ENCODE data around the gene SRBD1. TPM values are rescaled to one million over a fixed set of nuclear protein-coding genes. Genes with fewer than 3 reads are reported as not detected.

Gene SRBD1
- total RNA-seq, 1 experiment from 2014 or later: 19.8 TPM

GRCh38 chr2:45477546-45477945, 133.5 kb downstream of the SRBD1 start:
- no peak overlapping the region for H2AFZ ChIP-seq (ENCODE audit: low read length)
- H3K27me3 ChIP-seq (ENCODE audit: low read length): no peaks in the 10 kb centered on the region
- 0 out of 2 replicates have a peak, but pooled peaks cover 2% of the 10 kb centered on the region for H3K36me3 ChIP-seq (ENCODE audit: low read depth, low read length)
- H3K27ac ChIP-seq (ENCODE audit: low read length): no peak overlapping the region
- intact Hi-C loops (cut with micrococcal nuclease): no loop called here
- H3K9me2 ChIP-seq (replicated peaks; ENCODE audit: low read length): no peaks in the 10 kb centered on the region
- ChIA-PET POLR2A (ENCODE audit: unreplicated experiment) (no interaction called here), CTCF (interaction anchor here (0.6 kb wide), 1 partner anchor 37 kb away, joined by 3 read pairs; no protein-coding TSS in a partner anchor)
- H3K9ac ChIP-seq (ENCODE audit: low read length): no peak overlapping the region
- BruUV-seq (replicated peaks): no TSS peak
- no peaks in the 10 kb centered on the region for H4K20me1 ChIP-seq (ENCODE audit: low read length)
- H3K4me2 ChIP-seq (ENCODE audit: low read length): no peak overlapping the region
- ATAC-seq: no peak
- H3K9me3 ChIP-seq (ENCODE audit: low read length): no peaks in the 10 kb centered on the region
- H3F3A ChIP-seq (ENCODE audit: low read length, unreplicated experiment): no peaks in the 10 kb centered on the region
- DNase-seq: no peak
- no peaks in the 10 kb centered on the region for H3K4me1 ChIP-seq (ENCODE audit: insufficient read depth, low read length)
- H3K79me2 ChIP-seq (ENCODE audit: low read length): no peaks in the 10 kb centered on the region
- no peak overlapping the region for H3K4me3 ChIP-seq (ENCODE audit: low read length)
- no peak for TF ChIP-seq EZH2 (IDR thresholded peaks at IDR 0.05; ENCODE audit: low read length, unreplicated experiment)

GRCh38 chr2:45470531-45470930, 140.5 kb downstream of the SRBD1 start:
- H4K20me1 ChIP-seq (ENCODE audit: low read length): no peaks in the 10 kb centered on the region
- CTCF ChIA-PET: interaction anchor here (0.6 kb wide), 1 partner anchor 232 kb away, joined by 3 read pairs; no protein-coding TSS in a partner anchor
- DNase-seq (peak; percentile 4), ATAC-seq (no peak)
- POLR2A ChIA-PET (ENCODE audit: unreplicated experiment): no interaction called here
- H3K36me3 ChIP-seq (ENCODE audit: low read depth, low read length): no peaks in the 10 kb centered on the region
- H3K9me3 ChIP-seq (ENCODE audit: low read length): no peaks in the 10 kb centered on the region
- no peaks in the 10 kb centered on the region for H3K9me2 ChIP-seq (replicated peaks; ENCODE audit: low read length)
- no peaks in the 10 kb centered on the region for H3K27me3 ChIP-seq (ENCODE audit: low read length)
- H3K9ac ChIP-seq (ENCODE audit: low read length): peak overlapping the region; percentile 18; the same call in 1 of the 2 replicates
- intact Hi-C loops (cut with micrococcal nuclease): no loop called here
- peak overlapping the region; percentile 72 for H3K27ac ChIP-seq (ENCODE audit: low read length)
- BruUV-seq (replicated peaks): no TSS peak
- H3K4me3 ChIP-seq (ENCODE audit: low read length): no peak overlapping the region
- no peak for TF ChIP-seq CTCF (conservative IDR thresholded peaks at IDR 0.05; ENCODE audit: low read depth, low read length)
- peak overlapping the region; percentile 26; the same call in 1 of the 2 replicates for H3K4me2 ChIP-seq (ENCODE audit: low read length)
- no peak overlapping the region for H2AFZ ChIP-seq (ENCODE audit: low read length)
- peaks cover 18% of the 10 kb centered on the region for H3K4me1 ChIP-seq (ENCODE audit: insufficient read depth, low read length)
- H3K79me2 ChIP-seq (ENCODE audit: low read length): no peaks in the 10 kb centered on the region
- no peaks in the 10 kb centered on the region for H3F3A ChIP-seq (ENCODE audit: low read length, unreplicated experiment)

- H3K36me3 ChIP-seq (ENCODE audit: low read depth, low read length): no peaks in the 10 kb centered on the region
- no peak overlapping the region for H2AFZ ChIP-seq (ENCODE audit: low read length)
- H3K27me3 ChIP-seq (ENCODE audit: low read length): no peaks in the 10 kb centered on the region
- POLR2A ChIA-PET (ENCODE audit: unreplicated experiment): no interaction called here
- ATAC-seq (peak; percentile 89), DNase-seq (peak; percentile 91)
- TF ChIP-seq CTCF (conservative IDR thresholded peaks at IDR 0.05; ENCODE audit: low read depth, low read length): no peak
- no peak for TF ChIP-seq EZH2phosphoT487 (IDR thresholded peaks at IDR 0.05; ENCODE audit: borderline replicate concordance, low read length)
- no peak for TF ChIP-seq EZH2 (IDR thresholded peaks at IDR 0.05; ENCODE audit: low read length, unreplicated experiment)
- no peaks in the 10 kb centered on the region for H4K20me1 ChIP-seq (ENCODE audit: low read length)
- intact Hi-C loops (cut with micrococcal nuclease): no loop called here
- peak overlapping the region; percentile 17; the same call in 1 of the 2 replicates for H3K9ac ChIP-seq (ENCODE audit: low read length)
- peak overlapping the region; percentile 72 for H3K27ac ChIP-seq (ENCODE audit: low read length)
- no TSS peak for BruUV-seq (replicated peaks)
- no peak overlapping the region for H3K4me3 ChIP-seq (ENCODE audit: low read length)
- H3K9me2 ChIP-seq (replicated peaks; ENCODE audit: low read length): no peaks in the 10 kb centered on the region
- H3K79me2 ChIP-seq (ENCODE audit: low read length): no peaks in the 10 kb centered on the region
- CTCF ChIA-PET: interaction anchor here (0.6 kb wide), 1 partner anchor 214 kb away, joined by 3 read pairs; no protein-coding TSS in a partner anchor
- H3K9me3 ChIP-seq (ENCODE audit: low read length): no peaks in the 10 kb centered on the region
- no peaks in the 10 kb centered on the region for H3F3A ChIP-seq (ENCODE audit: low read length, unreplicated experiment)
- peaks cover 18% of the 10 kb centered on the region for H3K4me1 ChIP-seq (ENCODE audit: insufficient read depth, low read length)
- peak overlapping the region; percentile 65 for H3K4me2 ChIP-seq (ENCODE audit: low read length)
Observed at GRCh38 chr2:45469314-45470099, 141.6 kb downstream of the SRBD1 start.

Data from PC-3 (cell line).